Activated B cell treated with CpG ODN at 0.5 μM for 24 hours (primary cell): ENCODE measurements around the gene PTPN20. TPM values are rescaled to one million over a fixed set of nuclear protein-coding genes. Genes with fewer than 3 reads are reported as not detected.

ENCODE experiments used
- ATAC-seq: fragments of 200-7000 bp; cut with Tn5 transposase; one replicate; pipeline ENCODE4 v1.10.0; 2021; ENCODE audit warnings: low read depth, mild to moderate bottlenecking, moderate library complexity
- CTCF ChIA-PET: fragments of 350-600 bp; sonication (Branson Sonifier 250); formaldehyde crosslinking; loops from one replicate; lab custom pipeline; 2021; ENCODE audit warnings: antibody characterized with exemption; lab: Charles Lee
- POLR2A ChIA-PET: fragments of 350-600 bp; sonication (Branson Sonifier 250); formaldehyde crosslinking; loops from one replicate; lab custom pipeline; 2021; ENCODE audit warnings: antibody characterized with exemption; lab: Charles Lee
- DNase-seq: peaks from one replicate; pipeline ENCODE4 v3.0.0; 2022
- H3K27ac Mint-ChIP-seq: one replicate; pipeline ENCODE4 v1.8.0; 2020; ENCODE audit warnings: mixed read lengths
- H3K27me3 Mint-ChIP-seq: one replicate; pipeline ENCODE4 v1.8.0; 2021; ENCODE audit warnings: mixed read lengths
- H3K36me3 Mint-ChIP-seq: one replicate; pipeline ENCODE4 v1.8.0; 2021; ENCODE audit warnings: low read depth, mixed read lengths
- H3K4me1 Mint-ChIP-seq: one replicate; pipeline ENCODE4 v1.8.0; 2021; ENCODE audit warnings: mixed read lengths
- H3K4me3 Mint-ChIP-seq: one replicate; pipeline ENCODE4 v1.8.0; 2020; ENCODE audit warnings: mild to moderate bottlenecking, mixed read lengths
- H3K9me3 Mint-ChIP-seq: one replicate; pipeline ENCODE4 v1.8.0; 2020; ENCODE audit warnings: mixed read lengths
- intact Hi-C: fragments of 100-400 bp; cut with micrococcal nuclease; formaldehyde crosslinking; loops from one replicate; pipeline ENCODE4 v1.15.1; 2024
- total RNA-seq: library from RNA; stranded (reverse); gene quantifications from 2 replicates; pipeline ENCODE4 v1.2.3, GENCODE V29; 2022
- TF ChIP-seq, protein P1 (sequence below): fragments of 200-600 bp; IDR thresholded peaks from one replicate; pipeline ENCODE4 v1.8.0; 2022; ENCODE audit warnings: antibody characterized with exemption, mild to moderate bottlenecking

PTPN20 gene
- total RNA-seq, 1 donor from 2014 or later = 2.1 TPM

DNA sequence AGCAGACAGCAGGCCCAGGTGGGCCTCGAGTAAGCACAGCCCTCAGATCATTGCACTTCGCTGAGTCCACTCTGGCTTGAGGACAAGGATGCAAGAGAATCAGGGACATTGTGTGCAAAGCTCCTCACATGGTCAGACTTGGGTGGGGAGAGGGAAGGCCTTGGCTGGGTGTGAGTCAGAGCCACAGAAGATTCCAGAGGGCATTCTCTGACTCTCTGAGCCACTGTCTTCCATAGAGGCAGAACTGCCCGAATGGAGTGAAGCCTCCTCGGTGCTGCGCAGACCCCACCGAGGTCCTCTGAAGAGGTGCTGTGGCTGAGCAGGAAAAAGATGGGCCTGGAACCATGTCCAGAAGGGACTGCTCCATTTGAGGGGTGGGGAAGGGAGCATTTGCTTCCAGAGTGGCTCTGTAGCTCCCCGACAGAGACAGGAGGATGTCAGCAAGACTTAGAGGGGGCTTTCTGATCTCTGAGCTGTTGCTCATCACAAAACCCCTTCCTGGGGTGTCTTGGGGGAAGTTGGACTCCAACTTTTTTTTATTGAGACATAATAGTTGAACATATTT is 120.8 kb downstream of the PTPN20 start:
- H3K27me3 Mint-ChIP-seq = no peaks in the 10 kb centered on the region

DNA sequence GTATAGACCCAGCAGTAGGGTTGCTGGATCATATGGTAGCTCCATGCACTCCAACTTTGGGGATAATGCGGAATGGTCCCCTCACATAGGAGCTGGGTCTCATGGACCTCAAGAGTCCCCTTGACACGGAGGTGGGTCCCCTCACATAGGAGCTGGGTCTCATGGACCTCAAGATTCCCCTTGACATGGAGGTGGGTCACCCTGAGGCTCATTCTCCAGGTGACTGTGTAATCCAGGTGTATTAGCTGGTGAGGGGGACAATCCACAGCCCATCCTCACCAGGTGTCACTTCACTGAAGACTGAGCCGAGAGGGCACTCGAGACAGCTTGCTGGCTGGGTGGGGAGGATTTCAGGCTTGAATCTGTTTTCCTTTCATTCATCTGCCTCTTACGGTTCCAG is 121.9 kb downstream of the PTPN20 start:
- no peaks in the 10 kb centered on the region for H3K36me3 Mint-ChIP-seq
- H3K4me3 Mint-ChIP-seq = no peak overlapping the region
- H3K27ac Mint-ChIP-seq = no peak overlapping the region
- H3K27me3 Mint-ChIP-seq = no peaks in the 10 kb centered on the region
- ATAC-seq = no peak
- intact Hi-C loops = no loop called here
- TF ChIP-seq, protein P1, sequence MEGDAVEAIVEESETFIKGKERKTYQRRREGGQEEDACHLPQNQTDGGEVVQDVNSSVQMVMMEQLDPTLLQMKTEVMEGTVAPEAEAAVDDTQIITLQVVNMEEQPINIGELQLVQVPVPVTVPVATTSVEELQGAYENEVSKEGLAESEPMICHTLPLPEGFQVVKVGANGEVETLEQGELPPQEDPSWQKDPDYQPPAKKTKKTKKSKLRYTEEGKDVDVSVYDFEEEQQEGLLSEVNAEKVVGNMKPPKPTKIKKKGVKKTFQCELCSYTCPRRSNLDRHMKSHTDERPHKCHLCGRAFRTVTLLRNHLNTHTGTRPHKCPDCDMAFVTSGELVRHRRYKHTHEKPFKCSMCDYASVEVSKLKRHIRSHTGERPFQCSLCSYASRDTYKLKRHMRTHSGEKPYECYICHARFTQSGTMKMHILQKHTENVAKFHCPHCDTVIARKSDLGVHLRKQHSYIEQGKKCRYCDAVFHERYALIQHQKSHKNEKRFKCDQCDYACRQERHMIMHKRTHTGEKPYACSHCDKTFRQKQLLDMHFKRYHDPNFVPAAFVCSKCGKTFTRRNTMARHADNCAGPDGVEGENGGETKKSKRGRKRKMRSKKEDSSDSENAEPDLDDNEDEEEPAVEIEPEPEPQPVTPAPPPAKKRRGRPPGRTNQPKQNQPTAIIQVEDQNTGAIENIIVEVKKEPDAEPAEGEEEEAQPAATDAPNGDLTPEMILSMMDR = no peak
- H3K9me3 Mint-ChIP-seq = no peaks in the 10 kb centered on the region
- POLR2A ChIA-PET = no interaction called here
- peak; percentile 8 for DNase-seq
- H3K4me1 Mint-ChIP-seq = no peaks in the 10 kb centered on the region
- CTCF ChIA-PET = interaction anchor here (1.6 kb wide), 1 partner anchor 14 kb away, joined by 5 read pairs; no protein-coding TSS in a partner anchor

More for the DNA sequence above, 120.8 kb downstream of the PTPN20 start:
- ChIA-PET CTCF (interaction anchor here (1.6 kb wide), 1 partner anchor 15 kb away, joined by 5 read pairs; no protein-coding TSS in a partner anchor), POLR2A (no interaction called here)
- TF ChIP-seq, protein P1 = no peak
- Mint-ChIP-seq H3K27ac (no peak overlapping the region), H3K4me3 (no peak overlapping the region), H3K4me1 (no peaks in the 10 kb centered on the region), H3K9me3 (no peaks in the 10 kb centered on the region), H3K36me3 (no peaks in the 10 kb centered on the region)
- intact Hi-C loops = no loop called here
- DNase-seq = peak; percentile 9
- ATAC-seq = no peak

DNA sequence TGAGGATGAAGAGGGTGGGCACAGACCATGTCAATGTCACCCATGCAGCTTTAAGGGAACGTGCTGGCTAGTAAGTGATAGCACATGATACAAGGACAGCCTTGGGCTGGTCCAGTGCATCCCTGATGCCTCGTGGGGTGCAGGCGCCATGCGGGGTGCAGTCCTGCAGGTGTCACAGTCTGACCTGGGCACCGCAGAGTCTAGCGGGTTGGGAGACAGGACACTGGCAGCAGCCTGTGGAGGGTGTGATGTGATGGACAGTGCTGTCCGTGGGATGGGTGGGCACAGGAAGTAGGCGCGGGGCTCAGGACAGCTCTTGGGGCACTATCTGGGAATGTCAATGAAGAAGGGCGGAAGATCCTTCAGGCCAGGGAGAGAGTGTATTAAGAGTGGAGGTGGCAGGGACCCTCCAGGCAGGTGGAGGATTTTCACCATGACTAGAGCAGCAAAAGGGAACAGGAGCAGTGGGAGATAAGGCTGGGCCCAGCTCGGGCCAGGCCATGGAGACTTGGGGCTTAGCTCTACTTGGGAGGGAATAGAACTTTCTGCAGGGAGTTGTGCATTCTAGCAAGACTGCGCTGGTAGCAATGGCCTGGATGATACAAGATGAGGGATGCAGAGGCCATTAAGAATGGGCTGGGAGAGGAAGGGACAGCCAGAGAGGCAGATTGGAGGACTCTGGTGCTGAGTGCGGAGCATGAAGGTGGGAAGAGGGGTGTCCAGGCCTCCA is 122.5 kb downstream of the PTPN20 start:
- peak; percentile 6 for DNase-seq
- H3K9me3 Mint-ChIP-seq = no peaks in the 10 kb centered on the region
- H3K4me3 Mint-ChIP-seq = no peak overlapping the region
- ChIA-PET CTCF (interaction anchor here (1.2 to 1.6 kb wide), 2 partner anchors 9 to 14 kb away, joined by 3 to 5 read pairs; no protein-coding TSS in a partner anchor), POLR2A (no interaction called here)
- TF ChIP-seq, protein P1 = no peak
- ATAC-seq = no peak
- no peaks in the 10 kb centered on the region for H3K27me3 Mint-ChIP-seq
- no peaks in the 10 kb centered on the region for H3K36me3 Mint-ChIP-seq
- H3K27ac Mint-ChIP-seq = no peak overlapping the region
- no peaks in the 10 kb centered on the region for H3K4me1 Mint-ChIP-seq
- intact Hi-C loops = no loop called here

DNA sequence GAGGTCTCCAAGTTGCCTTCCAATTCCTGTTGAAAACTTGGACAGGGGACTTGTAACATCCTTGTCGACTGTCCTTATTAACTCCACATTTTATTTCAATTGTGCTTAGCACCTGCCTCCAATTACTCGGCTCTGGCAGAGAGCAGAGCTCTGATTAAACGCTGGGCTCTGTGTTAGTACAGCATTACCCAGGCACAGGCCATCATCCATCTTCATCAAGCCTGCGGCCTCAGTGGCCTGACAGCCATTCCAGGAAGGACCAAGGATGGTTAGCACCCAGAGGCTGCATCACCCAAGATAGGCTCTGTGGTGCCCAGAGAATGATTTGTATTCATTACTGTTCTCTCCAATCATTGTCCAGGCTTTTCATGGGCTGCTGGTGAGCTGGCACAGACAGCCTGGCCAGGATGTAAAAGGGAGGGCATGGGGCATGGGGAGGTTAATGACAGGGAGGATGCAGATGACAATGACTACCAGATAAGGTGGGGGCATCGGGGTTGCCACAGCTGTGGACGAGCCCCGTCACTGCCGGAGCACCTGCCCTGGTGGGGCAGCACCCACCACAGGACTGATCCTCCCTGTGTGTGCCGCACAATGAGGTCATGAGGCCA is 123.3 kb downstream of the PTPN20 start:
- no peak overlapping the region for H3K27ac Mint-ChIP-seq

More for the DNA sequence above, 123.3 kb downstream of the PTPN20 start:
- Mint-ChIP-seq H3K4me1 (no peaks in the 10 kb centered on the region), H3K27me3 (no peaks in the 10 kb centered on the region), H3K4me3 (no peak overlapping the region), H3K9me3 (no peaks in the 10 kb centered on the region), H3K36me3 (no peaks in the 10 kb centered on the region)
- ATAC-seq (no peak), DNase-seq (peak; percentile 4)
- intact Hi-C loops = no loop called here
- POLR2A ChIA-PET = no interaction called here
- TF ChIP-seq, protein P1 = no peak
- CTCF ChIA-PET = interaction anchor here (1.2 kb wide), 1 partner anchor 10 kb away, joined by 3 read pairs; no protein-coding TSS in a partner anchor
